Activated T-cell treated with anti-CD3 and anti-CD28 coated beads, Interleukin-2, amount 50 U/mL, for 72 hours (primary cell): ENCODE measurements around the gene PRR7. TPM values are rescaled to one million over a fixed set of nuclear protein-coding genes. Genes with fewer than 3 reads are reported as not detected.

ENCODE experiments used
- ATAC-seq, 2 donors: fragments of 150-1000 bp; cut with Tn5 transposase; replicated peaks in 1 of 2; 2 replicates each; pipeline ENCODE4 v1.10.0; 2021; ENCODE audit warnings: moderate library complexity in 2 of 2, mild to moderate bottlenecking in 1 of 2
- DNase-seq, 2 donors: peaks; one replicate each; pipeline ENCODE4 v3.0.0; 2021 to 2022; ENCODE audit warnings: mixed read lengths in 1 of 2
- H3K27ac Mint-ChIP-seq: one replicate; pipeline ENCODE4 v1.8.0; 2022; ENCODE audit warnings: mild to moderate bottlenecking, moderate library complexity, mixed read lengths
- H3K27me3 Mint-ChIP-seq: one replicate; pipeline ENCODE4 v1.8.0; 2022; ENCODE audit warnings: low read depth, mixed read lengths
- H3K36me3 Mint-ChIP-seq, 2 donors: one replicate each; pipeline ENCODE4 v1.8.0; 2022; ENCODE audit warnings: mixed read lengths in 2 of 2, mild to moderate bottlenecking in 1 of 2; ENCODE audit not compliant: insufficient read depth in 2 of 2
- H3K4me1 Mint-ChIP-seq: one replicate; pipeline ENCODE4 v1.8.0; 2022; ENCODE audit warnings: low read depth, mixed read lengths
- H3K4me3 Mint-ChIP-seq, 2 donors: one replicate each; pipeline ENCODE4 v1.8.0; 2022; ENCODE audit warnings: mild to moderate bottlenecking in 2 of 2, mixed read lengths in 2 of 2, moderate library complexity in 2 of 2
- H3K9me3 Mint-ChIP-seq, 2 donors: one replicate each; pipeline ENCODE4 v1.8.0; 2022; ENCODE audit warnings: mixed read lengths in 2 of 2
- total RNA-seq, 2 donors: library from RNA; stranded (reverse); gene quantifications; one replicate each; pipeline ENCODE4 v1.2.3, GENCODE V29; 2022

The PRR7 gene
- total RNA-seq, 2 donors from 2014 or later: 12.1 to 16.0 TPM

GRCh38 chr5:177434942-177435738, 11.5 kb upstream of the PRR7 start:
- no peak for ATAC-seq
- peaks cover 86% of the 10 kb centered on the region for H3K4me1 Mint-ChIP-seq
- no peak for DNase-seq

GRCh38 chr5:177435847-177436536, 10.6 kb upstream of the PRR7 start:
- H3K27ac Mint-ChIP-seq: no peak overlapping the region
- H3K4me1 Mint-ChIP-seq: peaks cover 81% of the 10 kb centered on the region
- no peaks in the 10 kb centered on the region for H3K9me3 Mint-ChIP-seq
- ATAC-seq (no peak), DNase-seq (no peak)
- peaks cover 19 to 30% of the 10 kb centered on the region in 2 donors for H3K36me3 Mint-ChIP-seq
- H3K4me3 Mint-ChIP-seq: no peak overlapping the region
- no peaks in the 10 kb centered on the region for H3K27me3 Mint-ChIP-seq

More at GRCh38 chr5:177434942-177435738, 11.5 kb upstream of the PRR7 start:
- Mint-ChIP-seq H3K27ac (no peak overlapping the region), H3K9me3 (no peaks in the 10 kb centered on the region), H3K4me3 (peak overlapping the region in 1 of 2 donors; percentile 18), H3K27me3 (no peaks in the 10 kb centered on the region), H3K36me3 (peaks cover 19 to 31% of the 10 kb centered on the region in 2 donors)

DNA sequence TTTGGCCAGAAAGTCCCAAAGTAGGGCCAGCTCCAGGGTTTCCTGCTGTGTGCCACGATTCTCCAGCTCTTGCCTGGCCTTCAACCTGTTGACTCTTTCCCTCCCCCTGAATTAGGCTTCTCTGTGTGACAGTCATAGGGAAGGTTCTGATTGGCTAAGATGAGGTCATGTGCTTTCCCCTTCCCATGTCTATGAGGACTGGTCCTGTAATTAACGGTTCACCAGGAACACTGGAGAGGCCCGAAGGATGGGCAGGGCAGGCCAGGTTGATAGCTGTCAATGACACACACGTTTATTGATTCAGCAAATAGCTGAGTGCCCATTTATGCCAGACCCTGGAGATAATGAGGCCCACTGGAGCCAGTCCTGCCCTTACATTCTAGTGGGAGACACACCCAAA, 9.0 kb upstream of the PRR7 start:
- DNase-seq: no peak
- no peaks in the 10 kb centered on the region for H3K27me3 Mint-ChIP-seq
- no peaks in the 10 kb centered on the region for H3K9me3 Mint-ChIP-seq
- H3K4me3 Mint-ChIP-seq: no peak overlapping the region
- peaks cover 19 to 30% of the 10 kb centered on the region in 2 donors for H3K36me3 Mint-ChIP-seq
- ATAC-seq: no peak
- H3K4me1 Mint-ChIP-seq: peaks cover 72% of the 10 kb centered on the region
- peak overlapping the region; percentile 86 for H3K27ac Mint-ChIP-seq

- no peak overlapping the region for H3K4me3 Mint-ChIP-seq
- ATAC-seq (no peak), DNase-seq (no peak)
- no peaks in the 10 kb centered on the region for H3K9me3 Mint-ChIP-seq
- H3K4me1 Mint-ChIP-seq: peaks cover 70% of the 10 kb centered on the region
- H3K36me3 Mint-ChIP-seq: peaks cover 17 to 23% of the 10 kb centered on the region in 2 donors
- H3K27ac Mint-ChIP-seq: peak overlapping the region; percentile 86
- no peaks in the 10 kb centered on the region for H3K27me3 Mint-ChIP-seq
Observed at GRCh38 chr5:177438468-177438867, 8.1 kb upstream of the PRR7 start.

DNA sequence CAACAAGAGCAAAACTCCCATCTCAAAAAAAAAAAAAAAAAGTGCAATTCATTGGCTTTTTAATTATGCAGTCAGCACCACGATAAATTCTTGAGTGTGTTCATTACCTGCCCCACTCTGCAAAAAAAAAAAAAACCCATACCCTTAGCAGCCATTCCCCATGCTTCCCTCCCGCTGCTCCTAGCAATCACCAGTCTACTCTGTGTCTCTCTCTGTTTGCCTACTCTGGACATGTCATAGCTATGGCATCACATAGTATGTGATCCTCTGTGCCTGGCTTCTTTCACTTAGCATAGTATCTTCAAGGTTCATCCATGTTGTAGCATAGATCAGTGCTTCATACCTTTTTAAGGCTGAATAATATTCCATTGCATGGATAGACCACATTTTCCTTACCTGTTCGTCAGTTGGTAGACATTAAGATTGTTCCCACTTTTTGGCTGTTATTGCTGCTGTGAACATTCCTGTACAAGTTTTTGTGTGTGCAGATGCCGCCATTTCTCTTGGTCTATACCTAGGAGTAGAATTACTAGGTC, 7.0 kb upstream of the PRR7 start:
- peak overlapping the region; percentile 58 for H3K27ac Mint-ChIP-seq
- no peaks in the 10 kb centered on the region for H3K27me3 Mint-ChIP-seq
- ATAC-seq (no peak), DNase-seq (no peak)
- peak overlapping the region in 1 of 2 donors; percentile 56 for H3K4me3 Mint-ChIP-seq
- H3K9me3 Mint-ChIP-seq: no peaks in the 10 kb centered on the region
- peaks cover 17 to 23% of the 10 kb centered on the region in 2 donors for H3K36me3 Mint-ChIP-seq
- peaks cover 70% of the 10 kb centered on the region for H3K4me1 Mint-ChIP-seq

GRCh38 chr5:177440211-177440989, 6.2 kb upstream of the PRR7 start:
- Mint-ChIP-seq H3K36me3 (peaks cover 17 to 23% of the 10 kb centered on the region in 2 donors), H3K27ac (peak overlapping the region; percentile 58), H3K9me3 (no peaks in the 10 kb centered on the region), H3K4me3 (peak overlapping the region; percentile 46 to 56), H3K27me3 (no peaks in the 10 kb centered on the region), H3K4me1 (peaks cover 70% of the 10 kb centered on the region)
- DNase-seq (peak; percentile 50 to 66), ATAC-seq (peak; percentile 67 to 86)

- peaks cover 17 to 22% of the 10 kb centered on the region in 2 donors for H3K36me3 Mint-ChIP-seq
- no peak overlapping the region for H3K4me3 Mint-ChIP-seq
- ATAC-seq (no peak), DNase-seq (no peak)
- peaks cover 72% of the 10 kb centered on the region for H3K4me1 Mint-ChIP-seq
- H3K9me3 Mint-ChIP-seq: no peaks in the 10 kb centered on the region
- H3K27me3 Mint-ChIP-seq: no peaks in the 10 kb centered on the region
- H3K27ac Mint-ChIP-seq: no peak overlapping the region
Observed at GRCh38 chr5:177440990-177441780, 5.4 kb upstream of the PRR7 start.

DNA sequence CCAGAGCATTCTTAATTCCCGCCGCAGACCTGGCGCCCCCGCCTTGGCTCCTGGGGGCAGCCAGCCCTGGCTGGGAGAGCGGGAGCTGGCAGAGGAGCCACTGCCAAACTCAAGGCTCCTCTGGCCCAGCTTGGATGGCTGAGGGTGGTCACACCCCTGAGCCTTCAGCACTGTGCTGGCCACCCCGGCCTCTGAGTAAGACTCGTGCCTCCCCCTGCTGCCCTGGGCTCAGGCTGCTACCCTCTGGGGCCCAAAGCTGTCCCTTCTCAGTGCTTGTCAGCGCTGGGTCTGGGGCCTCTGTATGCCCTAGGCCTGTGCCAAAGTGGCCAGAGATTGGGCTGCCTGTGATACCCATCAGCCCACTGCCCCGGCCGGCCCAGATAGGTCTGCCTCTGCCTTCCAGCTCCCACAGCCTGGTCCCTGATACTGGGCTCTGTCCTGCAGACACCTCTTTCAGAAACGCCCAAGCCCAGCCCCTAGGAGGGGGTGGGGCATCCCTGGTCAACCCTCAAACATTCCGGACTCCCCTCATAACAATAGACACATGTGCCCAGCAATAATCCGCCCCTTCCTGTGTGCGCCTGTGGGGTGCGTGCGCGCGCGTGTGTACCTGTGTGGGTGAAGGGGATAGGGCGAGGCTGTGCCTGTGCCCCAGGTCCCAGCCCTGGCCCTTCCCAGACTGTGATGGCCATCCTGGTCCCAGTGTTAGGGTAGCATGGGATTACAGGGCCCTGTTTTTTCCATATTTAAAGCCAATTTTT, 4.4 kb upstream of the PRR7 start:
- Mint-ChIP-seq H3K4me1 (peaks cover 69% of the 10 kb centered on the region), H3K9me3 (no peaks in the 10 kb centered on the region), H3K36me3 (peaks cover 12 to 17% of the 10 kb centered on the region in 2 donors), H3K4me3 (no peak overlapping the region), H3K27me3 (no peaks in the 10 kb centered on the region), H3K27ac (peak overlapping the region; percentile 57)
- DNase-seq (no peak), ATAC-seq (no peak)

DNA sequence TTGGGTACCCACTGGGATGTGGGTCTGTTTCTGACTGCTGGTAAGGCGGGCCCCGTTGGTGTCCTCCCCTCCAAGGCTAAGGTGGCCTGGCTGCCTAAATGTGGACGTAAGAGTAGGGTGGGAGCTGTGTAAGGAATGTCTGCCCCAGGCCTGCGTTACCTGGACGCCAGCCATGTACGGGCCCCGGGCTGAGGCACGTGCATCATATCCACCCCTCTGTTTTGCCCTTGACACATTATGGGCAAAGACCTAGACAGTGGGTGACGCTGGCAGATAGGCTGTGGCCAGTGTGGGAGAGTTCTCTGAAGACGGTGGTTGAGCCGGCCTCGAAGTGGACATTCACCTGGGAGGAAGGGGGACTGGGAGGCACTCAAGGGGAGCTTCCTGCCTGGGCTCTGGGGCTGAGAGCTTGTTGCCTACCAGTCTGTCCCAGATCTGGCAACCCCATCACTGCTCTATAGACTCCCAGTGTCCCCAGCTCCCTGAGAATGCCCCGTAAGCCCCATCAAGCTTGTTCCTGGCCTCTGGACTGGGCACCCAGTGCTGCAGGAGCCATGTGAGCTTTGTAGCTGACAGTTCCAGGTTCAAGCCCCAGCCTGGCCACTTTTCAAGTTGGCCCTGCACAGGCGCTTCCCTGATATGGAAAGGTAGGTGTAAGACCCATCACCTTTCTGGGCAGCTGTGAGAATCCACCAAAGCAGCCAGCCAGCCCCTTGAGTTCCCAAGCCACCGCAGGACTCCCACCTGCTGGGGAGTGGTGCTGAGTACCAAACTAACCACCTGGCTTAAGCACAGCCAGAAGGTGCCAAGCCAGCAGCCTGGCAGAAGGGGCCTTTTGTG, 3.2 kb upstream of the PRR7 start:
- Mint-ChIP-seq H3K36me3 (peaks cover 5 to 7% of the 10 kb centered on the region in 2 donors), H3K4me3 (peak overlapping the region; percentile 81 to 95), H3K9me3 (no peaks in the 10 kb centered on the region), H3K27ac (peak overlapping the region; percentile 63), H3K27me3 (no peaks in the 10 kb centered on the region), H3K4me1 (peaks cover 67% of the 10 kb centered on the region)
- ATAC-seq (no peak), DNase-seq (no peak)

DNA sequence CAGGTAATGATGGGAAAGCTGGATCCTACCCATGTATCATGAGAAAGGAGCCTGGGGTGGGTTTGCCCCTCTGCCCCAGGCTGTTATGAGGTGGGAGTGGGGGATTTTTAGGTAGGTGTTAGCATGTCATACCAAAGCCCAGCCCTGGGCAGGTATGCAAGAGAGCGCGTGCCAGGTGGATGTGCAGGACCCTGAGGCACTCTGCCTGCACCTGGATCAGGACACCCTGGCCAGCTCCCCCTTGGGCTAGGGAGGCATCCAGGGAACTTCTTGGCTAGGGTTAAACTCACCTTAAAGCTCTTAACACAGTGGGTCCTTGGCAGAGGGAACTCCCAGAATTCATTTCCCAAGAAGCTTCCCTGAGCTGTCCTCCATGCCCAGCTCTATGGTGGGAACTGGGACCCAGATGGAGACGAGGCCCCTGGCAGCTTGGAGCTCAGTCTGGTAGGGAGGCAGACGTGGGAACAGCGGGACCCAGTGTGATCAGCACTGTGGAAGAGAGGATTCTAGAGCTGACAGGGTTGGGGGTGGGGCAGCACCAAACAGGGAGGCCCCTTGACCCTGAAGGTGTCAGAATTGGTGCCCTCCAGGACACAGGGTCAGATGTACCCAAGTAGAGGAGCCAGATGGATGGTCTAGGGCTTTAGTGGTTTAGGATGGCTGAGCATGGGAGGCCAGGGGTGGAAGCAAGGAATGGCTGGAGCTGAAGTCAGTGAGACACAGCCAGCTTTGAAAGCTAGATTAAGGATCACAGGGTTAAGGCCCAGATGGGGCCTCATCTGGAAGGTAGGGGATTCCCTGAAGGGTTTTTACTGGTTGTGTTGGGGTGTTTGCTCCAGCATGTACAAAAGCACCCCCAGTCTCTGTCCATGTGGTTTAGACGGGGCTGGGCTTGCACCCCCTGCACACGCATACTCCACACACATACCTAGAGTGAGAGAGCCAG, 2.2 kb upstream of the PRR7 start:
- H3K27me3 Mint-ChIP-seq: no peaks in the 10 kb centered on the region
- H3K4me3 Mint-ChIP-seq: peak overlapping the region; percentile 81 to 95
- peaks cover 4 to 6% of the 10 kb centered on the region in 2 donors for H3K36me3 Mint-ChIP-seq
- peak overlapping the region; percentile 66 for H3K27ac Mint-ChIP-seq
- peaks cover 68% of the 10 kb centered on the region for H3K4me1 Mint-ChIP-seq
- peak in 1 of 2 donors; percentile 5 for ATAC-seq
- no peaks in the 10 kb centered on the region for H3K9me3 Mint-ChIP-seq
- DNase-seq: no peak
